GM12878 (cell line): ENCODE results near the gene PPFIBP1. TPM values are rescaled to one million over a fixed set of nuclear protein-coding genes. Genes with fewer than 3 reads are reported as not detected.

Experiments used
- ATAC-seq: fragments of 200-7000 bp; cut with Tn5 transposase; 3 replicates; pipeline ENCODE4 v1.9.1; 2020; ENCODE audit warnings: mild to moderate bottlenecking, moderate library complexity
- BruUV-seq: library from RNA; stranded (reverse); fragments of 400-500 nt; replicated peaks from 2 replicates; lab custom pipeline; 2021; lab: Mats Ljungman, UMichigan
- CTCF ChIA-PET: fragments of 300-600 bp; sonication (Branson Sonifier 250); formaldehyde crosslinking; extraction: SDS; loops from one replicate; lab custom pipeline; 2021; ENCODE audit warnings: inconsistent platforms; lab: Yijun Ruan, JAX
- POLR2A ChIA-PET: fragments of 350-600 bp; formaldehyde crosslinking; extraction: SDS; loops from one replicate; lab custom pipeline; 2021; ENCODE audit warnings: inconsistent platforms; lab: Charles Lee
- RAD21 ChIA-PET: fragments of 300-600 bp; sonication (Branson Sonifier 250); formaldehyde crosslinking; loops from one replicate; lab custom pipeline; 2023; ENCODE audit warnings: antibody characterized with exemption; ENCODE audit not compliant: unreplicated experiment; lab: Charles Lee
- SMC1A ChIA-PET: fragments of 300-600 bp; sonication (Branson Sonifier 250); formaldehyde crosslinking; loops from one replicate; lab custom pipeline; 2023; ENCODE audit not compliant: unreplicated experiment, uncharacterized antibody; lab: Charles Lee
- DNase-seq: peaks from one replicate; pipeline ENCODE4 v3.0.0-alpha.2; 2011; ENCODE audit warnings: low read depth, low spot score
- FAIRE-seq: peaks from 3 replicates; lab custom pipeline; 2011; peaks lifted over from hg19 to GRCh38; lab: Jason Lieb, UNC
- H2AFZ ChIP-seq: 2 replicates; pipeline ENCODE4 v1.6.0; 2011; ENCODE audit warnings: low read depth, low read length, control low read depth; ENCODE audit not compliant: control insufficient read depth
- H3K27ac ChIP-seq: 2 replicates; pipeline ENCODE4 v1.5.1; 2011; ENCODE audit warnings: control low read depth; ENCODE audit not compliant: control insufficient read depth, insufficient read depth
- H3K27me3 ChIP-seq, 2 experiments: replicated peaks in 1 of 2; 2 replicates each; pipeline versions ENCODE4 v1.6.0 to v1.6.1; 2011; ENCODE audit warnings: low read length in 1 of 2; ENCODE audit not compliant: control insufficient read depth in 2 of 2, insufficient read depth in 2 of 2
- H3K36me3 ChIP-seq, 2 experiments: 2 replicates each; pipeline ENCODE4 v1.5.1; 2011; ENCODE audit warnings: low read length in 1 of 2; ENCODE audit not compliant: control insufficient read depth in 2 of 2, insufficient read depth in 2 of 2
- H3K4me1 ChIP-seq: 2 replicates; pipeline ENCODE4 v1.6.1; 2011; ENCODE audit warnings: mild to moderate bottlenecking, low read length, moderate library complexity, mixed read lengths; ENCODE audit not compliant: control insufficient read depth, insufficient read depth
- H3K4me2 ChIP-seq: 2 replicates; pipeline ENCODE4 v1.6.0; 2011; ENCODE audit warnings: control low read depth; ENCODE audit not compliant: control insufficient read depth, insufficient read depth
- H3K4me3 ChIP-seq: fragments of 200-600 bp; sonication (generic); 2 replicates; pipeline ENCODE4 v1.5.1; 2016
- H3K79me2 ChIP-seq: 2 replicates; pipeline ENCODE4 v1.6.0; 2011; ENCODE audit warnings: low read length; ENCODE audit not compliant: control insufficient read depth, insufficient read depth
- H3K9ac ChIP-seq: 2 replicates; pipeline ENCODE4 v1.8.0; 2011; ENCODE audit warnings: low read length, control low read depth, mixed read lengths; ENCODE audit not compliant: control insufficient read depth, insufficient read depth
- H3K9me3 ChIP-seq: replicated peaks from 3 replicates; pipeline ENCODE4 v1.5.1; 2011; ENCODE audit warnings: mild to moderate bottlenecking, low read length; ENCODE audit not compliant: control insufficient read depth, insufficient read depth
- H4K20me1 ChIP-seq: 2 replicates; pipeline ENCODE4 v1.6.0; 2011; ENCODE audit not compliant: control insufficient read depth, insufficient read depth
- BACH1 ChIP-seq: fragments of 450-650 bp; IDR thresholded peaks from 2 replicates; pipeline ENCODE4 v1.6.1; 2017; ENCODE audit warnings: mild to moderate bottlenecking, borderline replicate concordance
- ESRRA ChIP-seq: IDR thresholded peaks from 2 replicates; pipeline ENCODE4 v1.6.1; 2012; ENCODE audit warnings: mild to moderate bottlenecking, low read length, improper control_type of control experiment
- HDAC6 ChIP-seq: fragments of 200-600 bp; sonication (generic); IDR thresholded peaks from one replicate; pipeline ENCODE4 v1.8.0; 2017; ENCODE audit warnings: antibody characterized with exemption; ENCODE audit not compliant: unreplicated experiment
- JUNB ChIP-seq: IDR thresholded peaks from 2 replicates; pipeline ENCODE4 v1.6.1; 2016; ENCODE audit warnings: antibody characterized with exemption, mild to moderate bottlenecking
- MTA2 ChIP-seq: fragments of 450-650 bp; IDR thresholded peaks from 2 replicates; pipeline ENCODE4 v1.6.1; 2016; ENCODE audit warnings: low read depth, mild to moderate bottlenecking, moderate library complexity
- MTA3 ChIP-seq: IDR thresholded peaks from 2 replicates; pipeline ENCODE4 v1.6.1; 2012; ENCODE audit warnings: low read length, inconsistent platforms, borderline replicate concordance
- NR2C2 ChIP-seq: IDR thresholded peaks from 2 replicates; pipeline ENCODE4 v1.6.1; 2011; ENCODE audit warnings: borderline replicate concordance, low read depth; ENCODE audit not compliant: control insufficient read depth, insufficient read length
- NR2F1 ChIP-seq: fragments of 450-650 bp; conservative IDR thresholded peaks from 2 replicates; pipeline ENCODE4 v1.6.1; 2017; ENCODE audit warnings: mild to moderate bottlenecking
- PAX5 ChIP-seq: IDR thresholded peaks from 2 replicates; pipeline ENCODE4 v1.6.1; 2011; ENCODE audit warnings: low read depth, low read length, borderline replicate concordance
- RCOR1 ChIP-seq: conservative IDR thresholded peaks from 2 replicates; pipeline ENCODE4 v1.6.1; 2012; ENCODE audit warnings: low read depth, low read length, improper control_type of control experiment
- RUNX3 ChIP-seq: IDR thresholded peaks from 2 replicates; pipeline ENCODE4 v1.6.1; 2012; ENCODE audit warnings: low read length, inconsistent platforms
- TBL1XR1 ChIP-seq: IDR thresholded peaks from 2 replicates; pipeline ENCODE4 v1.6.1; 2012; ENCODE audit warnings: low read depth, low read length, improper control_type of control experiment
- TCF12 ChIP-seq: IDR thresholded peaks from 2 replicates; pipeline ENCODE4 v1.6.1; 2011; ENCODE audit warnings: low read depth, mild to moderate bottlenecking, low read length
- ZBED1 ChIP-seq: IDR thresholded peaks from 2 replicates; pipeline ENCODE4 v1.6.1; 2016; ENCODE audit warnings: borderline replicate concordance
- ZNF622 ChIP-seq: fragments of 450-650 bp; IDR thresholded peaks from 2 replicates; pipeline ENCODE4 v1.6.1; 2017; ENCODE audit warnings: mild to moderate bottlenecking, inconsistent platforms
- WGBS: methylation state at CpG from one replicate; pipeline ENCODE4 v1.1.6; 2016; ENCODE audit warnings: low lambda C conversion rate; ENCODE audit not compliant: insufficient replicate concordance, insufficient coverage; ENCODE audit errors: missing lambda C conversion rate; 5-methylcytosine and 5-hydroxymethylcytosine counted together
- in situ Hi-C: fragments of 300-500 bp; cut with MboI; formaldehyde crosslinking; loops from 9 replicates; pipeline ENCODE4 v1.14.3; 2018; ENCODE audit warnings: mixed read lengths
- intact Hi-C: fragments of 100-400 bp; cut with micrococcal nuclease; formaldehyde crosslinking; loops from one replicate; pipeline ENCODE4 v1.14.2; 2022; ENCODE audit not compliant: unreplicated experiment
- polyA plus RNA-seq, 11 experiments: library from polyadenylated mRNA; depleted of rRNA in 4 of 11; unstranded in 6 of 11; stranded (reverse) in 5 of 11; fragments of >200 nt; fragmentation: Nextera tagmentation in 4 of 11; fragmentation: Illumina TruSeq in 1 of 11; extraction: Ambion mirVana in 4 of 11; extraction: Trizol in 1 of 11; gene quantifications; 1 replicate in 1 of 11; 2 replicates in 10 of 11; pipeline versions ENCODE4 v1.2.1 to v1.2.3, GENCODE V29; 2011 to 2016; ENCODE audit warnings: inconsistent platforms in 2 of 11, missing spikeins in 2 of 11, low read depth in 1 of 11
- total RNA-seq, 4 experiments: library from RNA; depleted of rRNA in 3 of 4; stranded (reverse); fragments of >200 nt in 3 of 4; fragmentation: Illumina TruSeq in 1 of 4; extraction: Trizol in 1 of 4; gene quantifications; 2 replicates each; pipeline versions ENCODE4 v1.2.1 to v1.2.3, GENCODE V29; 2013 to 2021
- TF ChIP-seq, protein P1 (sequence below): IDR thresholded peaks from 2 replicates; pipeline ENCODE4 v1.6.1; 2011; ENCODE audit warnings: mild to moderate bottlenecking, low read depth, low read length, moderate library complexity; ENCODE audit not compliant: insufficient replicate concordance
- TF ChIP-seq, protein P2 (sequence below): IDR thresholded peaks from 2 replicates; pipeline ENCODE4 v1.6.1; 2012; ENCODE audit warnings: low read length, inconsistent platforms
- TF ChIP-seq, protein P3 (sequence below): IDR thresholded peaks from 2 replicates; pipeline ENCODE4 v1.6.1; 2011; ENCODE audit warnings: low read depth, mild to moderate bottlenecking, low read length, moderate library complexity, borderline replicate concordance; ENCODE audit errors: extremely low read depth
- TF ChIP-seq, protein P4 (sequence below): IDR thresholded peaks from 2 replicates; pipeline ENCODE4 v1.6.1; 2011; ENCODE audit warnings: low read depth, low read length, improper control_type of control experiment, borderline replicate concordance

PPFIBP1 gene
- total and polyA plus RNA-seq, 10 of the 15 experiments (the other 5 are each of a cell fraction or from before 2014, with no cell fraction given): 0.47 to 7.8 (median 3.6) TPM

DNA sequence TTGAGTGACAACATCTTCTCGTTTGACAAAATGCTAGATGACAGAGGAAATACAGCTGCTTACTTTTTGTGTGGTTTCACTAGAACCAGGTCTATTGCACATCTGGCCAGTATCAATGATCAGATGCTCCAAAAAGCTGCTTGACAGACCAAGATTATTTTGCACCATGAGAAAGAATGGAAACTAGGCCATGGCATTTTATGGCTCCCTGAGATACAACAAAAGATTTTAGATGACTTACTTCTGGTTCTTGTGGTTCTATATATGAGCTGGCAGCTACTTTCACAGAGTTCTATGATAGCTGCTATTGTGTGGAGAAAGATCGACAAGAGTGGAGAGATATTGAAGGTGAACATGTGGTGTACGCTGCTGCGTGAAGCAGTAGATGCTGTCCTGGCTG lies 25.9 kb upstream of the PPFIBP1 start (continued):
- TF ChIP-seq, protein P1, sequence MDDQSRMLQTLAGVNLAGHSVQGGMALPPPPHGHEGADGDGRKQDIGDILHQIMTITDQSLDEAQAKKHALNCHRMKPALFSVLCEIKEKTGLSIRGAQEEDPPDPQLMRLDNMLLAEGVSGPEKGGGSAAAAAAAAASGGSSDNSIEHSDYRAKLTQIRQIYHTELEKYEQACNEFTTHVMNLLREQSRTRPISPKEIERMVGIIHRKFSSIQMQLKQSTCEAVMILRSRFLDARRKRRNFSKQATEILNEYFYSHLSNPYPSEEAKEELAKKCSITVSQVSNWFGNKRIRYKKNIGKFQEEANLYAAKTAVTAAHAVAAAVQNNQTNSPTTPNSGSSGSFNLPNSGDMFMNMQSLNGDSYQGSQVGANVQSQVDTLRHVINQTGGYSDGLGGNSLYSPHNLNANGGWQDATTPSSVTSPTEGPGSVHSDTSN: no peak
- TF ChIP-seq, protein P2, sequence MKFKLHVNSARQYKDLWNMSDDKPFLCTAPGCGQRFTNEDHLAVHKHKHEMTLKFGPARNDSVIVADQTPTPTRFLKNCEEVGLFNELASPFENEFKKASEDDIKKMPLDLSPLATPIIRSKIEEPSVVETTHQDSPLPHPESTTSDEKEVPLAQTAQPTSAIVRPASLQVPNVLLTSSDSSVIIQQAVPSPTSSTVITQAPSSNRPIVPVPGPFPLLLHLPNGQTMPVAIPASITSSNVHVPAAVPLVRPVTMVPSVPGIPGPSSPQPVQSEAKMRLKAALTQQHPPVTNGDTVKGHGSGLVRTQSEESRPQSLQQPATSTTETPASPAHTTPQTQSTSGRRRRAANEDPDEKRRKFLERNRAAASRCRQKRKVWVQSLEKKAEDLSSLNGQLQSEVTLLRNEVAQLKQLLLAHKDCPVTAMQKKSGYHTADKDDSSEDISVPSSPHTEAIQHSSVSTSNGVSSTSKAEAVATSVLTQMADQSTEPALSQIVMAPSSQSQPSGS: peak; percentile 41; the same call in 1 of the 2 replicates
- no peak for TF ChIP-seq TBL1XR1
- TF ChIP-seq BACH1: no peak
- peak; percentile 86 for TF ChIP-seq JUNB
- TF ChIP-seq, protein P3, sequence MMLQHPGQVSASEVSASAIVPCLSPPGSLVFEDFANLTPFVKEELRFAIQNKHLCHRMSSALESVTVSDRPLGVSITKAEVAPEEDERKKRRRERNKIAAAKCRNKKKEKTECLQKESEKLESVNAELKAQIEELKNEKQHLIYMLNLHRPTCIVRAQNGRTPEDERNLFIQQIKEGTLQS: no peak

DNA sequence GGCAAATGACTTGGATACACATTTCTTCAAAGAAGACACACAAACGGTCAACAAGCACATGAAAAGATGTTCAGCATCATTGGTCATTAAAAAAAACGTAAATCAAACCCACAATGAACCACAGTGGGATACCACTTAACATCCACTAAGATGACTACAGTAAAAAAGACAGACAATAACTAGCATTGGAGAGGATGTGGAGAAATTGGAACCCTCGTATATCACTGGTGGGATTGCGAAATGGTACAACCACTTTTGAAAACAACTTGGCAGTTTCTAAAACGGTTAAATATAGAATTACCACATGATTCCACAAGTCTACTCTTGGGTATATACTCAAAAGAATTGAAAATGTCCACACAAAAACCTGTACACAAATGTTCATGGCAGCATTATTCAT lies 25.2 kb upstream of the PPFIBP1 start:
- ChIA-PET POLR2A (no interaction called here), SMC1A (no interaction called here), CTCF (no interaction called here), RAD21 (no interaction called here)
- H4K20me1 ChIP-seq: no peaks in the 10 kb centered on the region
- 40% methylated on average over 5 of the region's 5 CpGs for WGBS
- no peaks in the 10 kb centered on the region for H3K27me3 ChIP-seq
- H3K4me1 ChIP-seq: no peaks in the 10 kb centered on the region
- in situ Hi-C loops: no loop called here
- BruUV-seq: no TSS peak
- FAIRE-seq (peak; percentile 38), ATAC-seq (no peak), DNase-seq (no peak)
- H3K9ac ChIP-seq: no peak overlapping the region
- TF ChIP-seq TCF12: no peak
- TF ChIP-seq, protein P4, sequence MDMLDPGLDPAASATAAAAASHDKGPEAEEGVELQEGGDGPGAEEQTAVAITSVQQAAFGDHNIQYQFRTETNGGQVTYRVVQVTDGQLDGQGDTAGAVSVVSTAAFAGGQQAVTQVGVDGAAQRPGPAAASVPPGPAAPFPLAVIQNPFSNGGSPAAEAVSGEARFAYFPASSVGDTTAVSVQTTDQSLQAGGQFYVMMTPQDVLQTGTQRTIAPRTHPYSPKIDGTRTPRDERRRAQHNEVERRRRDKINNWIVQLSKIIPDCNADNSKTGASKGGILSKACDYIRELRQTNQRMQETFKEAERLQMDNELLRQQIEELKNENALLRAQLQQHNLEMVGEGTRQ: no peak
- TF ChIP-seq ZBED1: no peak
- no peak for TF ChIP-seq NR2C2
- no peak for TF ChIP-seq MTA2
- TF ChIP-seq ZNF622: no peak
- TF ChIP-seq PAX5: no peak
- no peak for TF ChIP-seq RCOR1
- TF ChIP-seq RUNX3: no peak
- no peak for TF ChIP-seq ESRRA
- TF ChIP-seq MTA3: no peak
- no peak for TF ChIP-seq HDAC6
- TF ChIP-seq NR2F1: no peak
- no peak overlapping the region for H3K4me2 ChIP-seq
- H3K79me2 ChIP-seq: no peaks in the 10 kb centered on the region
- H3K9me3 ChIP-seq: no peaks in the 10 kb centered on the region
- no peaks in the 10 kb centered on the region for H3K36me3 ChIP-seq
- no peak overlapping the region for H3K27ac ChIP-seq
- no peak overlapping the region for H3K4me3 ChIP-seq
- intact Hi-C loops: loop anchor here (1.0 kb wide), 1 partner anchor 36 kb away; no protein-coding TSS in a partner anchor
- no peak overlapping the region for H2AFZ ChIP-seq
